NB4 (cell line): ENCODE measurements around the gene SAP25.

Experiments used
- DNase-seq: peaks from one replicate; pipeline ENCODE4 v3.0.0; 2010; ENCODE audit warnings: low read depth
- H3K4me3 ChIP-seq: one replicate; pipeline ENCODE4 v1.5.1; 2011; ENCODE audit warnings: mild to moderate bottlenecking, low read depth, low read length, moderate library complexity
- MYC ChIP-seq: IDR thresholded peaks from 2 replicates; pipeline ENCODE4 v1.6.1; 2011; ENCODE audit warnings: low read depth, low read length
- POLR2A ChIP-seq: IDR thresholded peaks from 2 replicates; pipeline ENCODE4 v1.6.1; 2011; ENCODE audit warnings: mild to moderate bottlenecking; ENCODE audit not compliant: insufficient read length; ENCODE audit errors: extremely low read depth
- TF ChIP-seq, protein P1 (sequence below): IDR thresholded peaks from one replicate; pipeline ENCODE4 v1.5.1; 2012; ENCODE audit warnings: low read depth, low read length
- TF ChIP-seq, protein P2 (sequence below): IDR thresholded peaks from 2 replicates; pipeline ENCODE4 v1.6.1; 2011; ENCODE audit warnings: low read depth, low read length

SAP25 gene

DNA sequence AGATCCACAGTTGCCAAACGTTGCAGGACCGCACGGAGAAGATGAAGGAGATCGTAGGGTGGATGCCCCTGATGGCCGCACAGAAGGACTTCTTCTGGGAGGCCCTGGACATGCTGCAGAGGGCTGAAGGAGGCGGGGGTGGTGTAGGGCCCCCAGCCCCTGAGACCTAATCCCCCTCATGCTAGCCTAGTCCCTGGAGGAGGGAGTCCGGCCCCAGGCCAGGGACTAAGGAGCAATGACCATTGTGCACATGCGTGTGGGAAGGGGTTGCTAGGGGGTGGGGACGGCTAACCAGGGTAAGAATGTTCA lies 27.0 kb upstream of the SAP25 start:
- TF ChIP-seq MYC (no peak), POLR2A (no peak)
- TF ChIP-seq, protein P1, sequence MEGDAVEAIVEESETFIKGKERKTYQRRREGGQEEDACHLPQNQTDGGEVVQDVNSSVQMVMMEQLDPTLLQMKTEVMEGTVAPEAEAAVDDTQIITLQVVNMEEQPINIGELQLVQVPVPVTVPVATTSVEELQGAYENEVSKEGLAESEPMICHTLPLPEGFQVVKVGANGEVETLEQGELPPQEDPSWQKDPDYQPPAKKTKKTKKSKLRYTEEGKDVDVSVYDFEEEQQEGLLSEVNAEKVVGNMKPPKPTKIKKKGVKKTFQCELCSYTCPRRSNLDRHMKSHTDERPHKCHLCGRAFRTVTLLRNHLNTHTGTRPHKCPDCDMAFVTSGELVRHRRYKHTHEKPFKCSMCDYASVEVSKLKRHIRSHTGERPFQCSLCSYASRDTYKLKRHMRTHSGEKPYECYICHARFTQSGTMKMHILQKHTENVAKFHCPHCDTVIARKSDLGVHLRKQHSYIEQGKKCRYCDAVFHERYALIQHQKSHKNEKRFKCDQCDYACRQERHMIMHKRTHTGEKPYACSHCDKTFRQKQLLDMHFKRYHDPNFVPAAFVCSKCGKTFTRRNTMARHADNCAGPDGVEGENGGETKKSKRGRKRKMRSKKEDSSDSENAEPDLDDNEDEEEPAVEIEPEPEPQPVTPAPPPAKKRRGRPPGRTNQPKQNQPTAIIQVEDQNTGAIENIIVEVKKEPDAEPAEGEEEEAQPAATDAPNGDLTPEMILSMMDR, result no peak
- TF ChIP-seq, protein P2, sequence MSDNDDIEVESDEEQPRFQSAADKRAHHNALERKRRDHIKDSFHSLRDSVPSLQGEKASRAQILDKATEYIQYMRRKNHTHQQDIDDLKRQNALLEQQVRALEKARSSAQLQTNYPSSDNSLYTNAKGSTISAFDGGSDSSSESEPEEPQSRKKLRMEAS, result no peak
- no peak overlapping the region for H3K4me3 ChIP-seq
- no peak for DNase-seq

DNA sequence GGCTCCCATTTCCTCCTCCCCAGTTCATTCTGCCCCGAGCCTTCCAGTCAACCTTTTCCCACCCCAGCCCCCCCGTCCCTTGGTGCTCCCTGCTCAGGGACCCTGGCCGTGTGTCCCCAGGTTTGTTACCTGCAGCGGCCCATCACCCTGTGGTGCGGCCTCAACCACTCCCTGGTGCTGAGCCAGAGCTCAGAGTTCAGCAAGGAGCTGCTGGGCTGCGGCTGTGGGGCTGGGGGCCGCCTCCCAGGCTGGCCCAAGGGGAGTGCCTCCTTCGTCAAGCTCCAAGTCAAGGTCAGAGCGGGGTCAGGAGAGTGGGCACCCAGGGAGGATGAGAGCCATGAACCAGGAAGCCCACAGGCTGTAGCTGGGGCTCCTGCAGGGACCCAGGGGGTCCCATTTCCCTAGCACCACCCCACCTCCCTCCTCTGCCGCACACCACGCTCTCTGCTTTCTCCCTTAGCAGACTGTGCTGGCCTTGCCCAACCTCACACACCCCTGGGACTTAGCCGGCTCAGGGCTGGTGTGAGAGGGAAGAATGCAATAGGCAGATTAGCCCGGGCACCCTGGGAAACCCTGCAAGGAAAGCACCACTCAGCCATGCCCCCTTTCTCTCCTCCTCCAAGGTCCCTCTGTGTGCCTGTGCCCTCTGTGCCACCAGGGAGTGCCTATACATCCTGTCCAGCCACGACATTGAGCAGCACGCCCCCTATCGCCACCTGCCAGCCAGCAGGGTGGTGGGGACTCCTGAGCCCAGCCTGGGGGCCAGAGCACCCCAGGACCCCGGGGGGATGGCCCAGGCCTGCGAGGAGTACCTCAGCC lies 26.4 kb upstream of the SAP25 start:
- TF ChIP-seq MYC (peak; percentile 42), POLR2A (no peak)
- TF ChIP-seq, protein P2, result peak; percentile 31; the same call in 1 of the 2 replicates
- TF ChIP-seq, protein P1, result peak; percentile 19
- H3K4me3 ChIP-seq, result no peak overlapping the region
- DNase-seq, result peak; percentile 89

DNA sequence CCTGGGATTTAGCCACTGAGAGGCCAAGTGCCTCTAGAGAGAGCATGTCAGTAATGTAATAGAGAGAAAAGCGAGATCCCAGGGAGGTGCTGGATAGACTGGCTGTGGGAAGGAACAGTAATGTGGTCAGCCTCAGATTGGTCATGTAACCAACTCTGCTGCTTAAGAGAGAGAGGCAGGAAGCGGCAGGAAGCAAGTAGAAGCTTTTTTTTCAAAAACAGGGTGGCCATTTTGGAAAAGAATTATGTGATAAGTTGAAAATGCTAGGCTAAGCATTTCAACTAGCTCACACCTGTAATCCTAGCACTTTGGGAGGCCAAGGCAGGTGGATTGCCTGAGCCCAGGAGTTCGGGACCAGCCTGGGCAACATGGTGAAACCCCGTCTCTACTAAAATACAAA lies 24.7 kb upstream of the SAP25 start:
- TF ChIP-seq, protein P2, result peak; percentile 38; the same call in 1 of the 2 replicates
- no peak for TF ChIP-seq POLR2A
- DNase-seq, result peak; percentile 86

DNA sequence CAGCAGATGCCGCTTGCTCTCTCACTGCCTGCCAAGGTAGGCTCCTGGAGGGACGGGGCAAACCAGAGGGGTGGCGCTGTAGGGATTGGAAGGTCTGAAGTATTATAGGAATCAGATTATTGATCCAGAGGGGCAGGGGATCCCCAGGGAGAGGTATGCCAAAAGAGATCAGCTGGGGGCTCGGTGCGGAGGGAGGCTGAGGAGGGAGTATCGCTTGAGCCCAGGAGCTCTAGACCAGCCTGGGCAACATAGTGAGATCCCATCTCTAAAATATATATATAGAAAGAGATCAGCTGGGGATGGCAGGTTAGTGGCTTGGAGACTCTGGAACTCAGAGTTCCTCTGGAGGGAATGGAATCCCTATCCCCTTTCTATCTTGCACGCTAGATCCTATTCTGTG lies 21.5 kb upstream of the SAP25 start:
- TF ChIP-seq, protein P2, result no peak
- TF ChIP-seq POLR2A (no peak), MYC (no peak)
- TF ChIP-seq, protein P1, result no peak
- H3K4me3 ChIP-seq, result no peak overlapping the region
- DNase-seq, result no peak

More for the DNA sequence above, 24.7 kb upstream of the SAP25 start:
- H3K4me3 ChIP-seq, result no peak overlapping the region

DNA sequence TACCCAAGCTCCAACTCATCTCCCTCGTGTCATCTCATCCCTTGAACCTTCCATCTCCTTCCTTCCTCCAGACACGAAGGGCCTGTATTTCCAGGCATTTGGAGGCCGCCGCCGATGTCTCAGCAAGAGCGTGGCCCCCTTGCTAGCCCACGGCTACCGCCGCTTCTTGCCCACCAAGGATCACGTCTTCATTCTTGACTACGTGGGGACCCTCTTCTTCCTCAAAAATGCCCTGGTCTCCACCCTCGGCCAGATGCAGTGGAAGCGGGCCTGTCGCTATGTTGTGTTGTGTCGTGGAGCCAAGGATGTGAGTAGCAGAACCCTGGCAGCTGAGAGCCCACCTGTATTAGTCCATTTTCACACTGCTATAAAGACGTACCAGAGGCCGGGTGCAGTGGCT lies 17.9 kb upstream of the SAP25 start:
- no peak for TF ChIP-seq POLR2A
- TF ChIP-seq, protein P2, result no peak
- TF ChIP-seq, protein P1, result no peak
- no peak for TF ChIP-seq MYC
- no peak overlapping the region for H3K4me3 ChIP-seq
- no peak for DNase-seq

DNA sequence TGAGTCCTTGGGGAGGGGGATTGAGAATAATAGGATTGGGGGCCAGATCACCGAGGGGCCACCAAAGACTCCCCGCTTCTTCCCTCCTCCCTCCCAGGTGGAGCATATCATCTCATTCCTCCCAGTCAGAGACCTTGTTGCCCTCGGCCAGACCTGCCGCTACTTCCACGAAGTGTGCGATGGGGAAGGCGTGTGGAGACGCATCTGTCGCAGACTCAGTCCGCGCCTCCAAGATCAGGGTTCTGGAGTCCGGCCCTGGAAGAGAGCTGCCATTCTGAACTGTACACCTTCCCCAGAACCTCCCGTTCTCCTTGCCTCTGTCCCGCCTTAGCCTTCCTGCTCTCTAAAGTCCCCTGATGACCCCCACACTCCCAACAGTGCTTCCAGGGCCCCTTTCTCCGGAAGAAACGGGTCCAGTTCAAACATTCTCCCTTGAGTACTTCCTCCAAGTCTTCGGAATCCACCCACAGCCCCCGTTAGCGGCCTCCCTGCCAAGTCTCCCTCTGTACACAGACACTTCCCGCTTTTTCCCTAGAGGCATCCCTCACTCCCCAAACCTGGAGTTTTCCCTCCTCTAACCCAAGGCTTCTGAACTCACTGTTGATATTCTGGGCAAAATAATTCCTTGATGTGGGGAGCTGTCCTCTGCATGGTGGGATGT lies 16.5 kb upstream of the SAP25 start:
- H3K4me3 ChIP-seq, result no peak overlapping the region
- no peak for DNase-seq
- TF ChIP-seq POLR2A, result no peak
- TF ChIP-seq, protein P2, result no peak
- TF ChIP-seq MYC, result no peak
- TF ChIP-seq, protein P1, result no peak
